ENCODE results near the gene C2orf76.

- TF ChIP-seq, protein P1, sequence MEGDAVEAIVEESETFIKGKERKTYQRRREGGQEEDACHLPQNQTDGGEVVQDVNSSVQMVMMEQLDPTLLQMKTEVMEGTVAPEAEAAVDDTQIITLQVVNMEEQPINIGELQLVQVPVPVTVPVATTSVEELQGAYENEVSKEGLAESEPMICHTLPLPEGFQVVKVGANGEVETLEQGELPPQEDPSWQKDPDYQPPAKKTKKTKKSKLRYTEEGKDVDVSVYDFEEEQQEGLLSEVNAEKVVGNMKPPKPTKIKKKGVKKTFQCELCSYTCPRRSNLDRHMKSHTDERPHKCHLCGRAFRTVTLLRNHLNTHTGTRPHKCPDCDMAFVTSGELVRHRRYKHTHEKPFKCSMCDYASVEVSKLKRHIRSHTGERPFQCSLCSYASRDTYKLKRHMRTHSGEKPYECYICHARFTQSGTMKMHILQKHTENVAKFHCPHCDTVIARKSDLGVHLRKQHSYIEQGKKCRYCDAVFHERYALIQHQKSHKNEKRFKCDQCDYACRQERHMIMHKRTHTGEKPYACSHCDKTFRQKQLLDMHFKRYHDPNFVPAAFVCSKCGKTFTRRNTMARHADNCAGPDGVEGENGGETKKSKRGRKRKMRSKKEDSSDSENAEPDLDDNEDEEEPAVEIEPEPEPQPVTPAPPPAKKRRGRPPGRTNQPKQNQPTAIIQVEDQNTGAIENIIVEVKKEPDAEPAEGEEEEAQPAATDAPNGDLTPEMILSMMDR (IDR thresholded peaks at IDR 0.05), result no peak
- no peak for TF ChIP-seq EP300 (IDR thresholded peaks at IDR 0.05)
- TF ChIP-seq POLR2A (IDR thresholded peaks at IDR 0.05), result no peak
Measured at GRCh38 chr2:119311831-119312230, 54.8 kb downstream of the C2orf76 start.
